ENCODE results near the gene CPSF4L.

The CPSF4L gene

DNA sequence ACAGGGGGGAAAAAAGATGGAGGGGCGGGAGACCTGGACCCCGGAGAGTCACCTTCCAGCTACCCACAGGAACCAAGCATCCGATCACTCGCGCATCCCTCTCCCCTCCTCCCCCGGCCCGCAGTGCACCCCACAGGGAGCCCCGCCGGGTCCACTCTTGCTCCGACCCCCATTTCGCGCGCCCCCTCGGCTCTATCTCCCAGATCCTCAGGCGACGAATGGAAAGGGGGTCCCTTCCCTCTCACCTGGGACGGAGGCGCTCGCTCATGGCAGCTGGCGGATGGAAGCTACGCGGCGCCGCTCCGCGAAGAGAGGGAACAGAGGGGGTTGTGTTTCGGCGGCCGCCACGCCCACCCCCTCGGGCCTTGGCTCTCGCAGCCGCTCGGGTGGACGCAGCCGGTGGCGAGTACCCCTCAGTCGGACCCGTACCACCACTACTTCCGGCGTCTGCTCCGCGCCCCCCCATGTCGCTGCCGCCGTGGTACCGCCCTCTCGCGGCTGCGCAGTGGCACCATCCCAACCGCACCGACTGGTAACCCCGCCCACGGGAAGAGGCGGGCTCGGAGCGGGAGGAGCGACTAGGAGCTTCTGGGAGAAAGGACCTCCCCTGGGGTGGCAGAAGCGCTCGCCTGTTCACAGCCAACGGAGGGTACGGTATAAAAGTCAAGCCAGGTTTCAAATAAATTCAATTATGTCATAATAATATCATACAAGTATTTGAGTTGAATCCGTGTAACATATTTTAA is 29.7 kb downstream of the CPSF4L start:
- Mint-ChIP-seq H3K4me1 (peaks cover 66% of the 10 kb centered on the region), H3K27me3 (no peaks in the 10 kb centered on the region), H3K9me3 (no peaks in the 10 kb centered on the region), H3K36me3 (peaks cover 7% of the 10 kb centered on the region), H3K27ac (peak overlapping the region; percentile 98), H3K4me3 (peak overlapping the region; percentile 91)

GRCh38 chr17:73231395-73231794 is 30.3 kb downstream of the CPSF4L start:
- peak overlapping the region; percentile 89 for H3K27ac Mint-ChIP-seq
- H3K27me3 Mint-ChIP-seq = no peaks in the 10 kb centered on the region
- peak overlapping the region; percentile 91 for H3K4me3 Mint-ChIP-seq
- no peaks in the 10 kb centered on the region for H3K9me3 Mint-ChIP-seq
- peaks cover 69% of the 10 kb centered on the region for H3K4me1 Mint-ChIP-seq
- peaks cover 10% of the 10 kb centered on the region for H3K36me3 Mint-ChIP-seq

GRCh38 chr17:73230088-73230487 is 31.6 kb downstream of the CPSF4L start:
- Mint-ChIP-seq H3K27me3 (no peaks in the 10 kb centered on the region), H3K27ac (no peak overlapping the region), H3K4me3 (no peak overlapping the region), H3K9me3 (no peaks in the 10 kb centered on the region), H3K36me3 (peaks cover 2% of the 10 kb centered on the region), H3K4me1 (peaks cover 66% of the 10 kb centered on the region)

- Mint-ChIP-seq H3K4me1 (peaks cover 72% of the 10 kb centered on the region), H3K27me3 (no peaks in the 10 kb centered on the region), H3K4me3 (peak overlapping the region; percentile 13), H3K36me3 (peaks cover 2% of the 10 kb centered on the region), H3K9me3 (no peaks in the 10 kb centered on the region), H3K27ac (peak overlapping the region; percentile 20)
These were observed 32.9 kb downstream of the CPSF4L start for GRCh38 chr17:73228748-73229236.

DNA sequence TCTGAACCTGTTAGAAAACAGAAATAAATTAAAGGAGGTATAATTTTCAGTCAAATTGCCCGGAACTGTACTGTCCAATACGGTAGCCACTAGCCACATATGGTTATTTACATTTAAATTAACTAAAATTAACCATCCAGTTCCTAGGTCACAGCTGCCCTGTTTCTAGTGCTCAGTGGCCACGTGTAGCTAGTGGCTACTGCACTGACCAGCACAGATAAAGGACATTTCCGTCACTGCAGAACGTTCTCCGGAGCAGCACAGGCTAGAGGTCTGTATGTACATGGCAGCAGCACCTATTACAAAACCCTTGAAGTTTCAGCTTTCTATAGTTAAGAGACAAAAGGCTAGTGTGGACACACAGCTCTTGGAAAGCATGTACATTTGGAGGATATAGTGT is 33.7 kb downstream of the CPSF4L start:
- no peaks in the 10 kb centered on the region for H3K9me3 Mint-ChIP-seq
- no peak overlapping the region for H3K27ac Mint-ChIP-seq
- H3K27me3 Mint-ChIP-seq = no peaks in the 10 kb centered on the region
- no peak overlapping the region for H3K4me3 Mint-ChIP-seq
- H3K36me3 Mint-ChIP-seq = peaks cover 2% of the 10 kb centered on the region
- H3K4me1 Mint-ChIP-seq = peaks cover 67% of the 10 kb centered on the region

DNA sequence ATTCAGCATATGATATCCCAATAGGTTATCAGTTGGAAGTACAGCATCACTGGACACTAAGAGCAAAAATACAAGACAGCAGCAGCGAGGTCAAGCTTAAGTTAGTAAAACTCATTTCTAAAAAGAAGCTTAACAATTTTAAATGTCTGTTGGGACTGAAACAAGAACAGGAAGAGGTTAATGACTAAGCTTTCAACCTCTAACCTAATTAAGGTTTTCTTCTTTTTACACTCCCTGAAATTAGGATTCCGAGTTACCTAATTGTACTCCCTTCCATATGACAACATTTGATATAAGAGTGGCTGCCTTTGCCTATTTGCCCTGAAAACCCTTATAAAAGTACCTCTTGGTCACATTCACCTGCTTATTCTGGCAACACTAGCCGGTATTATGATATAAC is 34.3 kb downstream of the CPSF4L start:
- Mint-ChIP-seq H3K27me3 (no peaks in the 10 kb centered on the region), H3K4me1 (peaks cover 66% of the 10 kb centered on the region), H3K4me3 (peak overlapping the region; percentile 19), H3K27ac (peak overlapping the region; percentile 21), H3K36me3 (peaks cover 2% of the 10 kb centered on the region), H3K9me3 (no peaks in the 10 kb centered on the region)

DNA sequence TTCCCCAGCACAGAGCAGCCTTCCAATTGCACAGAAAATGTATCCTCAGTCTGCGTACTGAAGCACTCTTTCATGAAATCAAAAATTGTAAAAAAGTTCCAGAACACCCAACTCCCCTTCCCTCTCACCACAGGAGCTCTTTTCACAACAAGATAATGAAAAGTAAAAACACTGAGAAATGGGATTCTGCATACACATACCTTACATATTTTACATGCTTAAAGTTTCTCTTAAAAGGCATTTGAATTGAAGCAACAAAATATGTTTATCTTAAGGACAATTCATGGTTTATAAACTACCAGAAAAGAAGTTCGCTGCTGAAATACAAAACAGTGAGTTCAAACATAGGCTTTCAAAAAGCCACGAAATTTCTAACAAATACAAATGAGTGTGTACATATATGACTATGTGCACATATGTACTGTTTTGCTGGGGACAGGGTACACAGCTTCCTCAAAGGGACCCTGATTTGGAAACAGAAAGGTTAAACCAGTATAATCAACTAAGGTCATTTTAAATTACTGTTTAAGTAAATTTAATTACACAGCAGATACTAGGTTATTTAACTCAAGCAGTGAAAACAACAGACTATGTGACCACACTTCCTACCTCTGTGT is 35.0 kb downstream of the CPSF4L start:
- Mint-ChIP-seq H3K36me3 (peaks cover 2% of the 10 kb centered on the region), H3K4me1 (peaks cover 66% of the 10 kb centered on the region), H3K27me3 (no peaks in the 10 kb centered on the region), H3K27ac (peak overlapping the region; percentile 4), H3K4me3 (peak overlapping the region; percentile 30), H3K9me3 (no peaks in the 10 kb centered on the region)

DNA sequence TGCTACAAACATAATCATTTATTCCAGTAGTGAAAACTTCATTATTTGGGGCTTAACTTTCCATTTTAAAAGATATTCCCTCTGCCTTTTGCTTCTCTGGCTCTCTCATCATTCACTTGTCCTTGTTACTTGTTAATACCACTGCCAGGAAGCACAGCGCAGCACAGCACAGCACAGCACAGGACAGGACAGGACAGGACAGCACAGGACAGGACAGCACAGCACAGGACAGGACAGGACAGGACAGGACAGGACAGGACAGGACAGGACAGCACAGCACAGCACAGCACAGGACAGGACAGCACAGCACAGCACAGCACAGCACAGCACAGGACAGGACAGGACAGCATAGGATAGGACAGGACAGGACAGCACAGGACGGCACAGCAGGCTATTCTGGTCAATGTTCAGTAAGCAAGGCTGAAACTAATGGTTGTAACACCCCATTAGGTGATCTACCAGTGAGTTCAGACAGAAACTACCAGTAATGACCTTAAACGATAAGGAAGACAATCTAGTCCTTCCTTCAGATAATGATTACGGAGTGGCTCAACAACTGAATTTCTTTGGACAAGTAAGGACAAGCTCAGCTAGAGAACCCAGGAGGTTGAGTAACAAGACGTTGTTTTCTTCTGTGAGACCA is 36.9 kb downstream of the CPSF4L start:
- Mint-ChIP-seq H3K4me1 (peaks cover 53% of the 10 kb centered on the region), H3K4me3 (no peak overlapping the region), H3K36me3 (peaks cover 2% of the 10 kb centered on the region), H3K27ac (peak overlapping the region; percentile 72), H3K9me3 (no peaks in the 10 kb centered on the region), H3K27me3 (no peaks in the 10 kb centered on the region)

- no peak overlapping the region for H3K27ac Mint-ChIP-seq
- H3K27me3 Mint-ChIP-seq = no peaks in the 10 kb centered on the region
- peaks cover 50% of the 10 kb centered on the region for H3K4me1 Mint-ChIP-seq
- no peak overlapping the region for H3K4me3 Mint-ChIP-seq
- peaks cover 2% of the 10 kb centered on the region for H3K36me3 Mint-ChIP-seq
- no peaks in the 10 kb centered on the region for H3K9me3 Mint-ChIP-seq
These were observed 37.4 kb downstream of the CPSF4L start for GRCh38 chr17:73224237-73224636.

GRCh38 chr17:73223626-73224230 is 38.0 kb downstream of the CPSF4L start:
- Mint-ChIP-seq H3K27ac (peak overlapping the region; percentile 59), H3K9me3 (no peaks in the 10 kb centered on the region), H3K4me1 (peaks cover 44% of the 10 kb centered on the region), H3K36me3 (peaks cover 2% of the 10 kb centered on the region), H3K4me3 (no peak overlapping the region), H3K27me3 (no peaks in the 10 kb centered on the region)

DNA sequence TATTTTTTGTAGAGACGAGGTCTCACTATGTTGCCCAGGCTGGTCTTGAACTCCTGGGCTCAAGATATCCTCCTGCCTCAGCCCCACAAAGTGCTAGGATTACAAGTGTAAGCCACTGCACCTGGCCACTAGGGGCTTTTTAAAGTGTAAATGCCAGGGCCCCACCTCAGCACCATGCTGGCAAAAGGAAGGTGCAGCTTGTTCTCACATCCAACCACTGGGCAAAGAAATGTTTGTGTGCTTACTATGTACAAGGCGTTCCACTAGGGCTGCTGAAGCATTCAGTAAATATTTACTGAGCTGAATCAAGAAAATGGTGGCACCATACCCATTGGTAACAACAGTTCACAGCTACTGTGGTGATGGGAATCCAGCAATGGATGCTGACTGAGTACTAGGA is 46.2 kb downstream of the CPSF4L start:
- Mint-ChIP-seq H3K4me3 (no peak overlapping the region), H3K27me3 (no peaks in the 10 kb centered on the region), H3K36me3 (peaks cover 10% of the 10 kb centered on the region), H3K4me1 (peaks cover 40% of the 10 kb centered on the region), H3K27ac (peak overlapping the region; percentile 68), H3K9me3 (no peaks in the 10 kb centered on the region)

GRCh38 chr17:73214851-73215250 is 46.8 kb downstream of the CPSF4L start:
- Mint-ChIP-seq H3K4me3 (no peak overlapping the region), H3K9me3 (no peaks in the 10 kb centered on the region), H3K27me3 (no peaks in the 10 kb centered on the region), H3K27ac (no peak overlapping the region), H3K36me3 (peaks cover 10% of the 10 kb centered on the region), H3K4me1 (peaks cover 46% of the 10 kb centered on the region)

GRCh38 chr17:73214008-73214407 is 47.7 kb downstream of the CPSF4L start:
- peak overlapping the region; percentile 79 for H3K27ac Mint-ChIP-seq
- no peak overlapping the region for H3K4me3 Mint-ChIP-seq
- H3K4me1 Mint-ChIP-seq = peaks cover 48% of the 10 kb centered on the region
- H3K27me3 Mint-ChIP-seq = no peaks in the 10 kb centered on the region
- no peaks in the 10 kb centered on the region for H3K9me3 Mint-ChIP-seq
- H3K36me3 Mint-ChIP-seq = peaks cover 10% of the 10 kb centered on the region

DNA sequence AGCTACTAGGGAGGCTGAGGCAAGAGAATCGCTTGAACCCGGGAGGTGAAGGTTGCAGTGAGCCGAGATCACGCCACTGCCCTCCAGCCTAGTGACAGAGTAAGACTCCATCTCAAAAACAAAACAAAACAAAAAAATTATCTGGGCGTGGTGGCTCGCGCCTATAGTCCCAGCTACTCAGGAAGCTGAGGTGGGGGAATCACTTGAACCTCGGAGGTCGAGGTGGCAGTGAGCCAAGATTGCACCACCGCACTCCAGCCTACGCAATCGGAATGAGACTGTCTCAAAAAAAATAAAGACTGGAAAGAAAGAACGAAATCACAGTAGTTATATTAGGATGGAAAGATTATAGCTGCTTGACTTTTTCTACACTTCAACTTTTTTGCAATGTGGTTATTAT is 49.9 kb downstream of the CPSF4L start:
- H3K9me3 Mint-ChIP-seq = no peaks in the 10 kb centered on the region
- peak overlapping the region; percentile 51 for H3K4me3 Mint-ChIP-seq
- peak overlapping the region; percentile 87 for H3K27ac Mint-ChIP-seq
- H3K36me3 Mint-ChIP-seq = peaks cover 8% of the 10 kb centered on the region
- H3K27me3 Mint-ChIP-seq = no peaks in the 10 kb centered on the region
- peaks cover 42% of the 10 kb centered on the region for H3K4me1 Mint-ChIP-seq

DNA sequence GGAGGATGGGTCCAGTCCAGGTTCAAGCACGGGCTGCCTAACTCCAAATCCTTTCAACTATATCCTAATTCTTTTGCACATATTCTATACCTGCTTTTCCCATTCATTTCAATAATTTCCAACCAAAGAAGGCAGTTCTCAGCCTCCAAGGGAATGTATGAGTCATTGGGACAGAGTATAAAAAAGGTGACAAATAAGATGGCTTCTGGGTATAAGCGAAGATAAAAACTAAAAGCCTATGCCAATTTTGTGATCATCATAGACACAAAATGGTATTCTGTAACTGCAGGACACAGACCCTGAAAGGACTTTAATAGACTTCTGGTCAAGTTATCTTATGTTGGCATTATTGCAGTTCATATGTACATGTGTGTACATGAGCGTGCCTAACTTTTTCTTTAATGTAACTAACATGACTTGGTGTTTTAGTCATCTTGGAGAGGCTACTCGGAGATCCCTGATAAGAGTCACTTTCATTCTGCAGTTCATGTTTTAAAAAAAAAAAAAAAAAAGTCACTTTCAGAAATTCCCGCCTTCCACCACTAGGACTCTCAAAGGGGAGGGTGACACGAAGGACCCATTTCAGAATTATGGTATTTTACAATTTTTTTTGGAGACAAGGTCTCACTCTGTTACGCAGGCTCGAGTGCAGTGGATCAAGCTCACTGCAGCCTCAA is 51.5 kb downstream of the CPSF4L start:
- H3K9me3 Mint-ChIP-seq = no peaks in the 10 kb centered on the region
- H3K27ac Mint-ChIP-seq = peak overlapping the region; percentile 56
- peaks cover 2% of the 10 kb centered on the region for H3K36me3 Mint-ChIP-seq
- no peak overlapping the region for H3K4me3 Mint-ChIP-seq
- no peaks in the 10 kb centered on the region for H3K27me3 Mint-ChIP-seq
- peaks cover 27% of the 10 kb centered on the region for H3K4me1 Mint-ChIP-seq
